GM18511 (cell line): ENCODE data around the gene PSMG2.

Source experiments
- ATAC-seq: cut with Tn5 transposase; IDR thresholded peaks from one replicate; pipeline ENCODE4 v1.9.1; 2021; ENCODE audit warnings: mild to moderate bottlenecking, moderate library complexity; ENCODE audit not compliant: unreplicated experiment

Gene PSMG2

DNA sequence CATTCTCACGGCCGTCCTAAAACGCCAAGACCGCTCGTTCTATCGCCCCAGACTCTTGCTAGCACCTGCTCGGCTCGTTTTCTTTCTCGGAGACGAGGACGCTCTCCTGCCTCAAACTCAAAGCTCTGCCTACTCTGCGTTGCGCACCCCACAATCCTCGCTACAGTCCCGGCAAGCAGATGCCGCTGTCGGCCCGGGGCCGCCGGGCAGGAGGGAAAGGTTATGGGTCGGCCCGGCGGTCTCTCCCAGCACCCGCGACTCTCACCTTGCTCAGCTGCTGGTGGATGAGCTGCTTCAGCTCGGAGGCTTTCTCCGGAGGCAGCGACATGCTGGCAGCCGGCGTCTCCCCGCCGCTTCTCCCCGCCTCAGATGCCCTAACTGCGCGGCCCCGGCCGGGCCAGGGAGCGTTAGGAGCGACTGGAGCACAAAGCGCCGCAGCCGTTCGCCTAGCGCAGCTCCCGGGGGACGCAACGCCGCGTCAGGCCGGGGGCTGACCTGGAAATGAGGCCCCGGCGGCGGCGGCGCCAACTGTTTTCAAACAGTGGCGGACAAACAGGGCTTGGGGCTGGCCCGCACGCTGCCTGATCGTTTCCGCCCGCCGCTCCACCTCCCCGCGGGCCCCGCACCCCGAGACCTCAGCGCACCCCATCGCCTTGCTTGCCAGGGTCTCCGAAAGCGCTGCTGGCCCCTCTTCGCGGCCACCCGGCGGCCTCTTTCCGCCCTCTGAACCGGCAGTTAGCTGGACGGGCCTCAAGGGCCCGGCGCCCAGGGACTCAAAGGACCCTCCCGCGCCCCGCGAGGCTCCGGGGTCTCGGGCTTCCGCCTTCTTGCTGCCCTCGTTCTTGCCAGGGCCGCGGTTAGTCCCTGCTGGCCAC, at the start of gene PSMG2, which contains the start of gene CEP76:
PSMG2 (plus strand) TSS at position 822 of the 875 bp plus-strand sequence. CDS start 66 bp downstream, outside the sequence.
CEP76 (minus strand) TSS at position 503 of the 875 bp plus-strand sequence; CDS start at position 328, 175 bp downstream.
- peak; percentile 83 for ATAC-seq

- ATAC-seq: no peak
These were observed 47.9 kb upstream of the PSMG2 start for GRCh38 chr18:12654971-12655370.

- no peak for ATAC-seq
These were observed 46.3 kb upstream of the PSMG2 start for GRCh38 chr18:12656605-12656937.

GRCh38 chr18:12656938-12657683, 45.7 kb upstream of the PSMG2 start:
- ATAC-seq: peak; percentile 48

GRCh38 chr18:12657684-12658425, 45.0 kb upstream of the PSMG2 start, which contains the start of gene SPIRE1:
Gene SPIRE1 (minus strand): TSS chr18:12658107. CDS start chr18:12657866, 241 bp downstream.
- ATAC-seq: peak; percentile 81

GRCh38 chr18:12658426-12659138, 44.3 kb upstream of the PSMG2 start:
- no peak for ATAC-seq

- no peak for ATAC-seq
These were observed 42.8 kb upstream of the PSMG2 start for GRCh38 chr18:12659904-12660605.

- ATAC-seq: no peak
These were observed 34.8 kb upstream of the PSMG2 start for GRCh38 chr18:12668041-12668440.

DNA sequence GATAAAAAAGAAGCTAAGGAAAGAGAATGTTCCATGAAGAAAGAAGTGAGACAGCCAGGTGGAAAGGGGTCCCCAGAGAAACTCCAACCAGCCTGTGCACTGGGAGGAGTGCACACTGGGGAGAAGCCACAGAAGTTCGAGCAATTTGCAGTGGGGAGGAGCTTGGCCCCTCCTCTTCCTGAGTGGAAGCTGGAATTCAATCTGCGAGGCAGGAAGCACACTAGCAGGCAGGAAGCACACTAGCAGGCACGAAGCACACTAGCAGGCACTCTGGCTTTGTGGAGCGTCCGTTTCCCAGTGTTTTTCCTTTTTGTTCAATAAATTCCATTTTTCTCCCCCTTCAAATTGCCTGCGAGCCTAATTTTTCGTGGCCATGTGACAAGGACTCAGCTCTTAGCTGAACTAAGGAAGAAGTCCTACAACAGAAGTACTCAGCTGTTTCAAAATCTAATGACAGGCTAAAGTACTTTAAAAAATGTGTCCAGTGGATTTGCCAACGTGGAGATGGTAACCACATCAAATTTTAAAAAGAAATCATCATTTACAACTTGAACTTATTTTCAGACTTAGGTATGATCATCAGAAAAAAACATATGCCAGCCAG, 23.6 kb upstream of the PSMG2 start:
- no peak for ATAC-seq

GRCh38 chr18:12686100-12686499, 16.7 kb upstream of the PSMG2 start:
- ATAC-seq: no peak

DNA sequence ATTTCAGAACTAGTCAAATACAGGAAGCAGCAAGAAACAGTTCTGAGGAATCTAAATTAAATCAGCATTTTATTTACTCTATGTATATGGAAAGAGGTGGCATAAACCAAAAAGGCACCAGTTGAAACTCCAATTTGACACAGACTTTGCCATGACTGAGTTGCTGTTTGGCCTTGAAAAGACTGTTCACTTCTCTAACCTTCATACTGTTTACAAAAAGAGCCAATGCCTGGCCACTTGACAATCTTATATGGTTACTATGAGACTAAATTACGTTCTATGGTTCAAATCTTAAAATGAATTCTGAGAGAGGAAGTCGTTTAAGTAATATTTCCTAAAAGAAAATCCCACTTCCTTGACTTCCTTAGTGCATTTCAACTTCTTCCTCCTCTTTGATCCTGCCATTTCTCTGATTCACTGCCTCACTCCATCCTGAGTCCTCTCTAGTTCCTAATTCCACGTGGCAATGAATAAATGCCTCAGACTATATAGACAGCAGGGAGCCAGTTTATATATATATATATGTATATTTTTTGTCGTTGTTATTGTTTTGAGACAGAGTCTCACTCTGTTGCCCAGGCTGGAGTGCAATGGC, 13.5 kb upstream of the PSMG2 start:
- ATAC-seq: no peak

DNA sequence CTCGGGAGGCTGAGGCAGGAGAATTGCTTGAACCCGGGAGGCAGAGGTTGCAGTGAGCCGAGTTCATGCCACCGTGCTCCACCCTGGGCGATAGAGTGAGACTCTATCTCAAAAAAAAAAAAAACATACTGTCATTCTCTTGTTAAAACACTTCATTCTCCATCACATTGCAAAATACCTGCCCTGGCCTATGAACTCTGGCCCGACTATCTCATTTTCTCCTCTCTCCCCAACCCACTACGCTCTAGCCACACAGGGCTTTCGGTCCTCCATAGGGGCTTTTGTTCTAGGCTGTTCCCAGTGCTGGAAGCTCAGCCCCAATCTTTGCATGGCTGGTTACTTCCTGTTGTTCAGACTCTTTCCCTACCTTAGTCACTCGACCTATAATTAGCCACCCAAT, 10.6 kb upstream of the PSMG2 start:
- no peak for ATAC-seq

GRCh38 chr18:12694032-12694431, 8.8 kb upstream of the PSMG2 start:
- ATAC-seq: no peak

DNA sequence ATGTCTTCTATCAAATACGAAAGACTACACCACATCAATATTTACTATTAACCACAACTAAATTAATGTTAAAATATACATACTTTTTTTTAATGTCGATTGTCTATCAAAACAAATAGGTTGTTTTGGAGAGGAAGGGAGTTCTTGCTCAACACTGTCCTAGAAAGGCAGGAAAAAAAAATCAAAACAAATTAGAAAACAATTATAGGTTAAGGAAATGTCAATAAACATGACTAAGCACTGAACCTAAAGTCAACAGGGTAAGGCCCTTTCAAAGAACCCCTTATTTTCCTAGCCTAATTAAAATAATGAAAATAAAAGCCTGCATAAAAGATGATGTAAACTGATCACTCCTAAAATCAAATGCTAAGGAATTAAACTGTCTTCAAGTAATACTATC, 3.1 kb upstream of the PSMG2 start:
- ATAC-seq: no peak

DNA sequence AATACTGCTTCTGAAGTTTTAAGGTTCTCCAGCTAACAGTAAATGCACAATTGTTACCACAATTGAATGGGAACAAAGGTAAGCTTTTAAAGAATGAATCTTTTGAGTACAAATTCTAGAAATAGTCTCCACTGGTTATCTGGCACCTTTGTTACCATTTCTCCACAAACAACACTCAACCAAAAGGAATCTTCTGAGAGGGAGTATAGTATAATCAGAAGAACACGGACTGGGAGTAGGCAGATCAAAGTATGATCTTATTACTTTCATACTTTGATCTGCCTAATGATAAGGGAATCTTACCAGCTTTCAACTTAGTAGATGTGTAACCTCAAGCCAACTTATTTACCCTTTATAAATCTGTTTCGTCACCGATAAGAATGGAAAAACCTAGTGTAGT, 1.7 kb upstream of the PSMG2 start:
- ATAC-seq: no peak

- peak; percentile 47 for ATAC-seq
These were observed 290 bp downstream of the PSMG2 start for GRCh38 chr18:12703096-12703567.

DNA sequence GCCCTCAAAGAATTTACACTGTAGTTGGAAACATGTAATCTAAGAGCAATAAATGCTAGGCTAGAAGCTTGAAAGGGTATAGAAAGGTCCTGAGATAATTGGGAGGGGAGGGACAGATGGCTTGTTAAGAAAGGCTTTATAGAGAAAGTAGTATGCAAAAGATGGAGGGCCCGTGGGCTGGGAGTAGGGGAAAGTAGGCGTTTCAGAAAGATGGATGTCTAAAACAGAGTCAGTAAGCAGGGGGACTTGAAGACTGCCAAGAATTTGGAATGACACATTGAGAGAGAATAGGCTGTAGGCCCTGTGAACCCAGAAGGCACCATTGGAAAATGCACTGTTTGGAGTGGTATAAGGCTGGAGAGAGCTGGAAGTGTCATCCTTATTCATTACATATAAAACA, 822 bp downstream of the PSMG2 start:
- ATAC-seq: no peak

DNA sequence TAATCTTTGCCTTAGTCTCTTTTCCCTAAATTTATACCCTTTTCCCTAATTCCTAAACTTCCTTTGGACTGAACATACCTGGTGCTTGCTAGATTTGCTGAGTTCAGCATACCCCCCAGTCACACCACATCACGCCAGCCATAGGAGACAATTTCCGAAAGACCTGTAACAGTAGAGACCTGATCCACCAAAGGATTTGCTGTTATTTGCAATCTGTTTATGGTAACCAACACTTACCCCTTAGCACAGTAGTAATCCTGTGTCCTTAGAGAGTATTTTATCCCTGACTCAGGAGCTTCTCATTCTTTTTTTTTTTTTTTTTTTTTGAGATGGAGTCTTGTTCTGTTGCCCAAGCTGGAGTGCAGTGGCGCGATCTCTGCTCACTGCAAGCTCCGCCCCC, 8.6 kb downstream of the PSMG2 start:
- no peak for ATAC-seq
